H1 (cell line): Measurements from ENCODE around the gene TFB2M.

Experiments used
- CEBPB ChIP-seq: IDR thresholded peaks from 2 replicates; pipeline ENCODE4 v1.6.1; 2012; ENCODE audit warnings: low read depth, low read length
- CHD1 ChIP-seq: IDR thresholded peaks from 2 replicates; pipeline ENCODE4 v1.6.1; 2012; ENCODE audit warnings: low read depth, low read length, improper control_type of control experiment
- CTCF ChIP-seq, 3 experiments: IDR thresholded peaks; 1 replicate in 2 of 3; 2 replicates in 1 of 3; pipeline versions ENCODE4 v1.5.1 to v1.6.1; 2011; ENCODE audit warnings: low read length in 3 of 3, mild to moderate bottlenecking in 3 of 3, inconsistent platforms in 2 of 3, low read depth in 1 of 3, moderate library complexity in 1 of 3; ENCODE audit not compliant: insufficient read depth in 1 of 3; ENCODE audit errors: control extremely low read depth in 1 of 3
- EP300 ChIP-seq, 2 experiments: IDR thresholded peaks; 1 replicate in 1 of 2; 2 replicates in 1 of 2; pipeline ENCODE4 v1.6.1; 2011 to 2012; ENCODE audit warnings: low read depth in 2 of 2, low read length in 2 of 2, mild to moderate bottlenecking in 2 of 2, borderline replicate concordance in 1 of 2, inconsistent platforms in 1 of 2, moderate library complexity in 1 of 2
- EZH2 ChIP-seq: fragments of 200-600 bp; sonication (generic); IDR thresholded peaks from 2 replicates; pipeline ENCODE4 v1.7.1; 2012; ENCODE audit warnings: low read depth, mild to moderate bottlenecking, moderate library complexity, low read length, inconsistent platforms; ENCODE audit not compliant: severe bottlenecking
- HDAC2 ChIP-seq, 2 experiments: fragments of 300-600 bp in 1 of 2; sonication (generic) in 1 of 2; IDR thresholded peaks; 2 replicates each; pipeline ENCODE4 v1.6.1; 2011 to 2012; ENCODE audit warnings: low read depth in 2 of 2, low read length in 2 of 2, mild to moderate bottlenecking in 2 of 2, moderate library complexity in 2 of 2, borderline replicate concordance in 1 of 2, inconsistent platforms in 1 of 2
- HDAC6 ChIP-seq: IDR thresholded peaks from one replicate; pipeline ENCODE4 v1.7.1; 2012; ENCODE audit warnings: low read depth, mild to moderate bottlenecking, inconsistent platforms, low read length, moderate library complexity
- JUN ChIP-seq: IDR thresholded peaks from 2 replicates; pipeline ENCODE4 v1.6.1; 2011; ENCODE audit warnings: low read depth, mild to moderate bottlenecking, improper control_type of control experiment, low read length
- POLR2A ChIP-seq, 2 experiments: IDR thresholded peaks; 1 replicate in 1 of 2; 2 replicates in 1 of 2; pipeline ENCODE4 v1.6.1; 2011; ENCODE audit warnings: low read depth in 2 of 2, low read length in 2 of 2, mild to moderate bottlenecking in 2 of 2; ENCODE audit errors: control extremely low read depth in 1 of 2
- POLR2AphosphoS5 ChIP-seq: IDR thresholded peaks from 2 replicates; pipeline ENCODE4 v1.6.1; 2011; ENCODE audit warnings: low read depth, low read length
- RAD21 ChIP-seq, 2 experiments: IDR thresholded peaks in 1 of 2; conservative IDR thresholded peaks in 1 of 2; 2 replicates each; pipeline ENCODE4 v1.6.1; 2011; ENCODE audit warnings: low read depth in 2 of 2, low read length in 2 of 2, improper control_type of control experiment in 1 of 2, inconsistent platforms in 1 of 2, mild to moderate bottlenecking in 1 of 2, moderate library complexity in 1 of 2
- YY1 ChIP-seq: IDR thresholded peaks from 2 replicates; pipeline ENCODE4 v1.6.1; 2011; ENCODE audit warnings: low read depth, mild to moderate bottlenecking, low read length

GRCh38 chr1:246506367-246506673, 59.7 kb downstream of the TFB2M start:
- TF ChIP-seq EP300 (IDR thresholded peaks at IDR 0.05; ENCODE audit: borderline replicate concordance in 1 of 2, low read depth in 2 of 2, low read length in 2 of 2) = no peak
- TF ChIP-seq POLR2A (IDR thresholded peaks at IDR 0.05; ENCODE audit: control extremely low read depth in 1 of 2, low read depth in 2 of 2, low read length in 2 of 2) = no peak
- no peak for TF ChIP-seq CTCF (IDR thresholded peaks at IDR 0.05; ENCODE audit: control extremely low read depth in 1 of 3, insufficient read depth in 1 of 3, low read depth in 1 of 3, low read length in 3 of 3)
- TF ChIP-seq RAD21 (IDR thresholded peaks at IDR 0.05 in 1 of 2, conservative IDR thresholded peaks at IDR 0.05 in 1 of 2; ENCODE audit: low read depth in 2 of 2, low read length in 2 of 2) = no peak
- no peak for TF ChIP-seq YY1
- no peak for TF ChIP-seq CHD1
- no peak for TF ChIP-seq CEBPB
- no peak for TF ChIP-seq HDAC2 (IDR thresholded peaks at IDR 0.05; ENCODE audit: borderline replicate concordance in 1 of 2, low read depth in 2 of 2, low read length in 2 of 2)
- TF ChIP-seq JUN = no peak
- no peak for TF ChIP-seq POLR2AphosphoS5
- TF ChIP-seq EZH2 = no peak
- no peak for TF ChIP-seq HDAC6
